ENCODE data around the gene GAL3ST2.

GAL3ST2 gene

DNA sequence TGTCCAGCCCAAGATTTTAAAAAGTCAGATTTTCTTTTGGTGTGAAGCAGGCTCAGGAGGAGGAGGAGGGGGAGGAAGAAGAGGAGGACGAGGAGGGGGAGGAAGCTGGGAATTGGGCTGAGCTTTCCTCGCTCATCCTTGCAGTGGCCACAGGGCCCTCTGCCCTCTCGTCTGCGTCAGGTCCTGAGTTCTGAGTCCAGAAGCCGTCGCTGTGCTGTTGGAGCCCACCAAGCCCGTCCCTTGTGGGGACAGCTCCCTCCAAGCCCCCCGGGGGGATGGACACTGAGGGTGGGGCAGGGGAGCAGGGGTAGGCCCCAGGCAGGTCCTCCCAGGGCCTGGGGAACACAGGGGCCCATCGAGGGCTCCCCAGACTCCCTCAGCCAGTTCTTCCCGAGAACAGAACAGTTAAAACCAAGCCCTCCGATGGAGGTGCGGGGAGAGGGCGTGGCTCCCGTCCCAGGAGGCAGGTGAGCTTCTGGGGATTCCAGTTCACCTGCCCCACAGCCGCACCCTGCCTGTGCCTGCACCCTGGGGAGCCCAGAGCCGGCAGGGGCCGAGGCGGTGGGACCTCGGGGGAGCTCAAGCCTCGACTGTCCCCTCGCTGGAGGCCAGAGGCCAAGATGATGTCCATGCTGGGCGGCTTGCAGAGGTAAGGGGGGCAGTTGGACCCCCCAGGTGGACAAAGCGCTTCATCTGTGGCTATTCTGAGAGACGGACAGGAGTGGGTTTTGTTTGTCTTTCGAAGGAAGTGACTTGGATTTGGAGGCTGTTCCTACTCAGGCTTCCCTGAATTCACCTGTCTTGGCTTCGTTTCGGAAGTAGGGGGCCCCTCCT lies at the start of gene GAL3ST2:
TSS of gene GAL3ST2 (plus strand) at position 487 of the 834 bp plus-strand sequence. CDS start at position 621, 134 bp downstream.
- Histone ChIP-seq H3K4me3 (ENCODE audit: low read depth, low read length) (no peak within 1 kb of the TSS), H3K27ac (no peak within 1 kb of the TSS), H3K36me3 (replicated peaks) (no peaks in the 10 kb centered on the region), H3K27me3 (replicated peaks) (no peaks in the 10 kb centered on the region)
- DNase-seq = no peak
- TF ChIP-seq, protein P1, sequence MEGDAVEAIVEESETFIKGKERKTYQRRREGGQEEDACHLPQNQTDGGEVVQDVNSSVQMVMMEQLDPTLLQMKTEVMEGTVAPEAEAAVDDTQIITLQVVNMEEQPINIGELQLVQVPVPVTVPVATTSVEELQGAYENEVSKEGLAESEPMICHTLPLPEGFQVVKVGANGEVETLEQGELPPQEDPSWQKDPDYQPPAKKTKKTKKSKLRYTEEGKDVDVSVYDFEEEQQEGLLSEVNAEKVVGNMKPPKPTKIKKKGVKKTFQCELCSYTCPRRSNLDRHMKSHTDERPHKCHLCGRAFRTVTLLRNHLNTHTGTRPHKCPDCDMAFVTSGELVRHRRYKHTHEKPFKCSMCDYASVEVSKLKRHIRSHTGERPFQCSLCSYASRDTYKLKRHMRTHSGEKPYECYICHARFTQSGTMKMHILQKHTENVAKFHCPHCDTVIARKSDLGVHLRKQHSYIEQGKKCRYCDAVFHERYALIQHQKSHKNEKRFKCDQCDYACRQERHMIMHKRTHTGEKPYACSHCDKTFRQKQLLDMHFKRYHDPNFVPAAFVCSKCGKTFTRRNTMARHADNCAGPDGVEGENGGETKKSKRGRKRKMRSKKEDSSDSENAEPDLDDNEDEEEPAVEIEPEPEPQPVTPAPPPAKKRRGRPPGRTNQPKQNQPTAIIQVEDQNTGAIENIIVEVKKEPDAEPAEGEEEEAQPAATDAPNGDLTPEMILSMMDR (IDR thresholded peaks at IDR 0.05; ENCODE audit: low read depth, low read length, missing control alignments) = no peak
- in situ Hi-C loops (cut with HindIII; ENCODE audit: low pct_ligation_motif_present, low sequenced_read_pairs) = no loop called here

DNA sequence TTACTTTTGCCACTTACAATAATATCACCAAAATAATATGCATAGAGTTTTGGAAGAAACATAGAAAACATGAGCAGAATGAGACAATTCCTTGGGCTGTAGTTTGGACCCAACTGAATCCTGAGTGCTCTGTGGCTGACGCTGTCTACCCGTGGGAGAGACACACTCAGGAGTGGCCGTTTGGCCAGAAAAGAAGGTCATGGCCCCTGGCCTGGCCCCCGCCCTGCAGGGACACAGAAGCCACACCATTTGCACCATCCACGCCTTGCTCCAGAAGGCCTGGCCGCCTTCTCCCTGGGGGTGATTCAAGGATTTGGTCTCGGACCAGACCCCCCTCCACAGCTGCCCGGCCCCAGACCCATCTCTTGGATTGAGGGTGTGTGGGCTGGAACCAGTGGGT lies 48.6 kb upstream of the GAL3ST2 start:
- Histone ChIP-seq H3K4me3 (ENCODE audit: low read depth, low read length) (no peak overlapping the region), H3K27ac (no peak overlapping the region), H3K27me3 (replicated peaks) (no peaks in the 10 kb centered on the region), H3K36me3 (replicated peaks) (peaks cover 11% of the 10 kb centered on the region)
- DNase-seq = no peak
- in situ Hi-C loops (cut with HindIII; ENCODE audit: low pct_ligation_motif_present, low sequenced_read_pairs) = no loop called here
- TF ChIP-seq, protein P1 (IDR thresholded peaks at IDR 0.05; ENCODE audit: low read depth, low read length, missing control alignments) = no peak

DNA sequence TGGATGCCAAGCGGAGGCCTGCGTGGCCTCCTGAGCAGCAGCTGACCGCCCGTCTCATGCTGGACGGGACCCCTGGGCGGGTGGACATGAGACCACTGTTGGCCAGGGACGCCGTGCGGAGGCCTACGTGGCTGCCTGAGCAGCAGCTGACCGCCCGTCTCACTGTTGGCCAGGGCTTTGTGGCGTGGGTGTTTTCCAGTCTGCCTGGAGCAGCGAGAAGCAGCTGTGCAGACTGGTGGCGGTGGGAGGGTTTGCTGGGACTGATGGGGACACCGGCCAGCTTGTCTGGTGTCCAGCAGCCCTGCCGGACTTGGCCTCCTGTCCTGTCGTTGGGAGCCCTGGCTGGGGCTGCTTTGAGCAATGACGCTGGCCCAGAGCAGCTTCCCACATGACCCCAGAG lies 48.0 kb upstream of the GAL3ST2 start:
- no peak overlapping the region for H3K4me3 ChIP-seq (ENCODE audit: low read depth, low read length)
- H3K36me3 ChIP-seq (replicated peaks) = peaks cover 5% of the 10 kb centered on the region
- in situ Hi-C loops (cut with HindIII; ENCODE audit: low pct_ligation_motif_present, low sequenced_read_pairs) = no loop called here
- no peak overlapping the region for H3K27ac ChIP-seq
- DNase-seq = no peak
- TF ChIP-seq, protein P1 (IDR thresholded peaks at IDR 0.05; ENCODE audit: low read depth, low read length, missing control alignments) = no peak
- H3K27me3 ChIP-seq (replicated peaks) = no peaks in the 10 kb centered on the region

DNA sequence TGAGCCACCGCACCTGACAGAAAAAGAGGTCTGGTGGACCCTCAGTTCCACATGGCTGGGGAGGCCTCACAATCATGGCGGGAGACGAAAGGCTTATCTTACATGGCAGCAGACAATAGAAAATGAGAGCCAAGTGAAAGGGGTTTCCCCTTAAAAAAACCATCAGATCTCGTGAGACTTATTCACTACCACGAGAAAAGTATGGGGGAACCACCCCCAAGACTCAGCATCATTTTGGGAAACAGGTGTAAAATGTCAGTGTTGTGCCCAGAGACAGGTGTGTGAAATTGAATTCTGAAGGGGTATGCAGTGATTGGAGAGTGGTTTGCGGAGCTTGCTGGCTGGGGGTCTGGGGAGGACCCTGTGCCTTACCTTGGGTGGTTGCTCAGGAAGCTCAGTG lies 46.8 kb upstream of the GAL3ST2 start:
- Histone ChIP-seq H3K27me3 (replicated peaks) (no peaks in the 10 kb centered on the region), H3K36me3 (replicated peaks) (peaks cover 2% of the 10 kb centered on the region), H3K27ac (no peak overlapping the region), H3K4me3 (ENCODE audit: low read depth, low read length) (no peak overlapping the region)
- TF ChIP-seq, protein P1 (IDR thresholded peaks at IDR 0.05; ENCODE audit: low read depth, low read length, missing control alignments) = no peak
- in situ Hi-C loops (cut with HindIII; ENCODE audit: low pct_ligation_motif_present, low sequenced_read_pairs) = no loop called here
- DNase-seq = no peak

DNA sequence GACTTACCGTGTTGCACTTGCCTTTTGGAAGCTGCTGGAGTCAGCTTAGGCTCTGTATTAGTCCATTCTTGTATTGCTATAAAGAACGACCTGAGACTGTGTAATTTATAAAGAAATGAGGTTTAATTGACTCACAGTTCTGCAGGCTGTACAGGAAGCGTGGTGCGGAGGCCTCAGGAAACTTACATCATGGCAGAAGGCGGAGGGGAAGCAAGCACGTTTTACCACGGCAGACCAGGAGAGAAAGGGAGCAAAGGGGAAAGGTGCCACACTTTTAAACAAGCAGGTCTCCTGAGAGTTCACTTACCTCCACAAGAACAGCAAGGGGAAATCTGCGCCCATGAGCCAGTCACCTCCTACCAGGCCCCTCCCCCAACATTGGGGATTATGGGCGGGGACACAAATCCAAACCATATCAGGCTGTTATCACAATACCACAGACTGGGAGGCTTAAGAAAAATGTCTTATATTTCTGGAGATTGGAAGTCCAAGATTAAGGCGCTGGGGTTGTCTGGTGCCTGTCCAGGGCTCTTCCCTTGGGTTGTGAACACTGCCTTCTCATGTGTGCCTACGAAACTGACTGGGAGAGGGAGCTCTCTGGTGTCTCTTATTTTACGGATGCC lies 45.8 kb upstream of the GAL3ST2 start:
- H3K27me3 ChIP-seq (replicated peaks) = no peaks in the 10 kb centered on the region
- no peak for DNase-seq
- in situ Hi-C loops (cut with HindIII; ENCODE audit: low pct_ligation_motif_present, low sequenced_read_pairs) = no loop called here
- TF ChIP-seq, protein P1 (IDR thresholded peaks at IDR 0.05; ENCODE audit: low read depth, low read length, missing control alignments) = no peak
- no peak overlapping the region for H3K27ac ChIP-seq
- no peaks in the 10 kb centered on the region for H3K36me3 ChIP-seq (replicated peaks)
- H3K4me3 ChIP-seq (ENCODE audit: low read depth, low read length) = no peak overlapping the region
